H1 (cell line): Measurements from ENCODE around the gene PDE4D. TPM values are rescaled to one million over a fixed set of nuclear protein-coding genes. Genes with fewer than 3 reads are reported as not detected.

Experiments
- CTCF ChIA-PET: fragments of 300-600 bp; sonication (Branson Sonifier 250); formaldehyde crosslinking; loops from one replicate; lab custom pipeline; 2021; ENCODE audit not compliant: partially characterized antibody; lab: Charles Lee
- POLR2A ChIA-PET: fragments of 300-600 bp; sonication (Branson Sonifier 250); formaldehyde crosslinking; loops from one replicate; lab custom pipeline; 2021; ENCODE audit warnings: inconsistent platforms; ENCODE audit not compliant: partially characterized antibody; lab: Charles Lee
- DNase-seq, 2 experiments: peaks; one replicate each; pipeline versions ENCODE4 v3.0.0 to v3.0.0-alpha.2; 2010 to 2022; ENCODE audit warnings: low spot score in 2 of 2, low read depth in 1 of 2, mixed read lengths in 1 of 2
- FAIRE-seq: peaks from 2 replicates; lab custom pipeline; 2011; peaks lifted over from hg19 to GRCh38; lab: Jason Lieb, UNC
- H2AFZ ChIP-seq: 2 replicates; pipeline ENCODE4 v1.8.1; 2012; ENCODE audit warnings: low read length, inconsistent platforms
- H2AK5ac ChIP-seq: 2 replicates; pipeline ENCODE4 v1.6.1; 2013; ENCODE audit warnings: low read depth, low read length
- H2BK120ac ChIP-seq: replicated peaks from 2 replicates; pipeline ENCODE3; 2013; ENCODE audit warnings: low read depth, low read length, inconsistent platforms
- H2BK12ac ChIP-seq: 2 replicates; pipeline ENCODE4 v1.6.1; 2013; ENCODE audit warnings: low read depth, low read length
- H2BK15ac ChIP-seq: 2 replicates; pipeline ENCODE4 v1.6.1; 2013; ENCODE audit warnings: low read length
- H2BK20ac ChIP-seq: 2 replicates; pipeline ENCODE4 v1.6.1; 2013; ENCODE audit warnings: low read length
- H2BK5ac ChIP-seq: 2 replicates; pipeline ENCODE4 v1.6.1; 2013; ENCODE audit warnings: low read depth, low read length
- H3K14ac ChIP-seq: 2 replicates; pipeline ENCODE4 v1.6.1; 2013; ENCODE audit warnings: inconsistent platforms; ENCODE audit not compliant: insufficient read length
- H3K18ac ChIP-seq: 2 replicates; pipeline ENCODE4 v1.6.1; 2013; ENCODE audit warnings: low read length; ENCODE audit errors: extremely low read depth
- H3K23ac ChIP-seq: 2 replicates; pipeline ENCODE4 v1.6.1; 2013; ENCODE audit warnings: inconsistent platforms; ENCODE audit not compliant: insufficient read length
- H3K23me2 ChIP-seq: 2 replicates; pipeline ENCODE4 v1.6.1; 2013; ENCODE audit warnings: low read depth, low read length
- H3K27ac ChIP-seq: 2 replicates; pipeline ENCODE4 v1.6.1; 2011; ENCODE audit warnings: low read depth, low read length, inconsistent platforms
- H3K27me3 ChIP-seq, 4 experiments: replicated peaks in 1 of 4; 1 replicate in 1 of 4; 2 replicates in 3 of 4; pipeline versions ENCODE4 v1.6.1 to v1.8.1; 2011 to 2013; ENCODE audit warnings: low read length in 3 of 4, mild to moderate bottlenecking in 3 of 4, inconsistent platforms in 2 of 4, mixed read lengths in 2 of 4, moderate library complexity in 1 of 4; ENCODE audit not compliant: control insufficient read depth in 3 of 4, insufficient read depth in 3 of 4; ENCODE audit errors: extremely low read depth in 1 of 4
- H3K36me3 ChIP-seq, 4 experiments: 2 replicates each; pipeline versions ENCODE4 v1.6.1 to v1.8.1; 2011 to 2013; ENCODE audit warnings: mild to moderate bottlenecking in 4 of 4, low read length in 3 of 4, moderate library complexity in 2 of 4, control low read depth in 1 of 4, inconsistent platforms in 1 of 4; ENCODE audit not compliant: insufficient read depth in 4 of 4, control insufficient read depth in 2 of 4
- H3K4ac ChIP-seq: replicated peaks from 2 replicates; pipeline ENCODE3; 2013; ENCODE audit warnings: low read length, low read depth, mixed read lengths, inconsistent platforms; ENCODE audit not compliant: insufficient read length
- H3K4me1 ChIP-seq, 4 experiments: replicated peaks in 1 of 4; 1 replicate in 1 of 4; 2 replicates in 3 of 4; pipeline versions ENCODE4 v1.6.1 to v1.8.1; 2011 to 2013; ENCODE audit warnings: low read length in 3 of 4, inconsistent platforms in 2 of 4, mixed read lengths in 1 of 4; ENCODE audit not compliant: insufficient read depth in 4 of 4, control insufficient read depth in 3 of 4
- H3K4me2 ChIP-seq, 2 experiments: 2 replicates each; pipeline versions ENCODE4 v1.6.1 to v1.8.1; 2011 to 2013; ENCODE audit warnings: low read depth in 2 of 2, low read length in 2 of 2, control low read depth in 1 of 2, inconsistent platforms in 1 of 2, mild to moderate bottlenecking in 1 of 2; ENCODE audit not compliant: insufficient read depth in 1 of 2
- H3K4me3 ChIP-seq, 4 experiments: fragments of 200-600, 300-600 bp in 1 of 4; sonication (generic), shearing (Covaris generic), sonication (Bioruptor Twin) in 1 of 4; 2 replicates each; pipeline versions ENCODE4 v1.5.1 to v1.8.1; 2011 to 2016; ENCODE audit warnings: low read length in 4 of 4, low read depth in 3 of 4, control low read depth in 2 of 4, inconsistent platforms in 2 of 4, mild to moderate bottlenecking in 2 of 4, mixed read lengths in 1 of 4, moderate library complexity in 1 of 4; ENCODE audit not compliant: insufficient read depth in 2 of 4; ENCODE audit errors: extremely low read depth in 1 of 4
- H3K56ac ChIP-seq: replicated peaks from 2 replicates; pipeline ENCODE3; 2013; ENCODE audit warnings: low read depth, mild to moderate bottlenecking, mixed read lengths, low read length, inconsistent platforms; ENCODE audit not compliant: insufficient read length
- H3K79me1 ChIP-seq: 2 replicates; pipeline ENCODE4 v1.6.1; 2013; ENCODE audit warnings: low read depth, low read length, control low read depth
- H3K79me2 ChIP-seq, 2 experiments: 2 replicates each; pipeline versions ENCODE4 v1.6.1 to v1.8.1; 2012 to 2013; ENCODE audit warnings: low read length in 2 of 2, mild to moderate bottlenecking in 2 of 2, inconsistent platforms in 1 of 2; ENCODE audit not compliant: insufficient read depth in 2 of 2, control insufficient read depth in 1 of 2
- H3K9ac ChIP-seq, 4 experiments: replicated peaks in 1 of 4; 1 replicate in 1 of 4; 2 replicates in 3 of 4; pipeline versions ENCODE4 v1.6.1 to v1.8.1; 2011 to 2013; ENCODE audit warnings: low read depth in 3 of 4, low read length in 3 of 4, control low read depth in 2 of 4, mild to moderate bottlenecking in 2 of 4, moderate library complexity in 2 of 4, inconsistent platforms in 1 of 4; ENCODE audit errors: extremely low read depth in 1 of 4
- H3K9me3 ChIP-seq, 2 experiments: 2 replicates each; pipeline versions ENCODE4 v1.6.1 to v1.8.1; 2012 to 2013; ENCODE audit warnings: mild to moderate bottlenecking in 2 of 2, moderate library complexity in 2 of 2, control low read depth in 1 of 2, inconsistent platforms in 1 of 2, low read depth in 1 of 2, low read length in 1 of 2, mixed read lengths in 1 of 2; ENCODE audit not compliant: insufficient read depth in 2 of 2
- H4K20me1 ChIP-seq, 2 experiments: replicated peaks in 1 of 2; 2 replicates each; pipeline versions ENCODE3 to v1.8.1; 2011 to 2013; ENCODE audit warnings: inconsistent platforms in 2 of 2, low read length in 2 of 2, mild to moderate bottlenecking in 1 of 2; ENCODE audit not compliant: insufficient read depth in 2 of 2, control insufficient read depth in 1 of 2
- H4K5ac ChIP-seq: 2 replicates; pipeline ENCODE4 v1.6.1; 2013; ENCODE audit warnings: low read length, low read depth, mixed read lengths, inconsistent platforms; ENCODE audit not compliant: insufficient read length
- H4K8ac ChIP-seq: 2 replicates; pipeline ENCODE4 v1.8.0; 2013; ENCODE audit warnings: mild to moderate bottlenecking, moderate library complexity, low read length, inconsistent platforms; ENCODE audit not compliant: insufficient read depth; ENCODE audit errors: extremely low read depth
- H4K91ac ChIP-seq: replicated peaks from 2 replicates; pipeline ENCODE3; 2013; ENCODE audit warnings: low read length, mixed read lengths, inconsistent platforms; ENCODE audit not compliant: insufficient read length
- NRF1 ChIP-seq: IDR thresholded peaks from 2 replicates; pipeline ENCODE4 v1.6.1; 2011; ENCODE audit warnings: mild to moderate bottlenecking, low read depth, low read length, improper control_type of control experiment
- POLR2AphosphoS5 ChIP-seq: IDR thresholded peaks from 2 replicates; pipeline ENCODE4 v1.6.1; 2011; ENCODE audit warnings: low read depth, low read length
- ZNF274 ChIP-seq: IDR thresholded peaks from 2 replicates; pipeline ENCODE4 v1.7.0; 2012; ENCODE audit warnings: low read length, borderline replicate concordance; ENCODE audit errors: extremely low read depth
- WGBS, 2 experiments: shearing (Covaris generic) in 1 of 2; methylation state at CpG; one replicate each; pipeline versions ENCODE4 v1.1.6 to v1.1.7; 2013 to 2015; ENCODE audit warnings: low lambda C conversion rate in 2 of 2, mixed read lengths in 2 of 2, inconsistent platforms in 1 of 2, low coverage in 1 of 2, missing lambda C conversion rate in 1 of 2; ENCODE audit not compliant: insufficient replicate concordance in 2 of 2, insufficient coverage in 1 of 2, insufficient read length in 1 of 2; ENCODE audit errors: extremely low coverage in 1 of 2, missing lambda C conversion rate in 1 of 2; 5-methylcytosine and 5-hydroxymethylcytosine counted together
- polyA plus RNA-seq, 7 experiments: library from polyadenylated mRNA; depleted of rRNA in 3 of 7; stranded (reverse) in 5 of 7; unstranded in 2 of 7; fragments of >200 nt in 5 of 7; fragments of 200-250 nt in 2 of 7; gene quantifications; 1 replicate in 5 of 7; 2 replicates in 1 of 7; 4 replicates in 1 of 7; pipeline versions ENCODE4 v1.2.1 to v1.2.3, GENCODE V29; 2011 to 2013; ENCODE audit warnings: missing spikeins in 2 of 7, mixed read lengths in 2 of 7
- total RNA-seq: library from RNA; stranded (reverse); fragmentation: NEBNext Ultra II Directional; extraction: Animal tissue kit (Norgen Biotek cat#: 25700); gene quantifications from 2 replicates; pipeline ENCODE4 v1.2.1, GENCODE V29; 2021

The PDE4D gene
- total and polyA plus RNA-seq, 2 of the 8 experiments (the other 6 are each of a cell fraction or from before 2014, with no cell fraction given): 2.3 to 3.7 TPM

- Histone ChIP-seq H2BK15ac (no peak overlapping the region), H3K9me3 (no peaks in the 10 kb centered on the region), H3K4me2 (no peak overlapping the region), H3K79me1 (no peaks in the 10 kb centered on the region), H3K23me2 (peaks cover 13% of the 10 kb centered on the region; the same call in 1 of the 2 replicates), H4K8ac (no peak overlapping the region), H3K27me3 (peaks cover 0 to 28% (median 26%) of the 10 kb centered on the region in 4 experiments; a peak in 6 of 7 replicates), H3K14ac (no peak overlapping the region), H2AK5ac (no peak overlapping the region), H3K27ac (no peak overlapping the region), H2BK12ac (no peak overlapping the region), H3K18ac (no peak overlapping the region), H3K4me3 (no peak overlapping the region), H4K5ac (no peak overlapping the region)
- 85% methylated on average over 4 of the region's 4 CpGs; no CpG with 5 or more reads in 1 of the 2 experiments for WGBS, 2 experiments
- DNase-seq: no peak
- TF ChIP-seq POLR2AphosphoS5 (no peak), NRF1 (no peak), ZNF274 (no peak)
- TF ChIP-seq, all 59 proteins: peak for 0
- Histone ChIP-seq H2BK5ac (no peak overlapping the region), H2BK20ac (no peak overlapping the region), H2AFZ (no peak overlapping the region), H3K56ac (no peak overlapping the region), H2BK120ac (no peak overlapping the region), H3K36me3 (no peaks in the 10 kb centered on the region), H4K20me1 (no peaks in the 10 kb centered on the region), H4K91ac (no peak overlapping the region), H3K9ac (no peak overlapping the region), H3K23ac (no peak overlapping the region), H3K4ac (no peak overlapping the region), H3K79me2 (no peaks in the 10 kb centered on the region), H3K4me1 (peaks cover 0 to 2% (median 0%) of the 10 kb centered on the region in 4 experiments; a peak in 2 of 7 replicates)
- CTCF ChIA-PET: interaction anchor here (0.7 to 5.8 kb wide), 10 partner anchors 25 to 719 kb away, joined by 3 to 45 read pairs (median 4); no protein-coding TSS in a partner anchor
- no peak for FAIRE-seq
- POLR2A ChIA-PET: no interaction called here
Observed at GRCh38 chr5:59036274-59036961, 857.1 kb downstream of the PDE4D start.
